Measurements from ENCODE around the gene CC2D1A. TPM values are rescaled to one million over a fixed set of nuclear protein-coding genes. Genes with fewer than 3 reads are reported as not detected.

The CC2D1A gene
- total and polyA plus RNA-seq, 7 donors: 20.1 to 31.7 (median 23.7) TPM

DNA sequence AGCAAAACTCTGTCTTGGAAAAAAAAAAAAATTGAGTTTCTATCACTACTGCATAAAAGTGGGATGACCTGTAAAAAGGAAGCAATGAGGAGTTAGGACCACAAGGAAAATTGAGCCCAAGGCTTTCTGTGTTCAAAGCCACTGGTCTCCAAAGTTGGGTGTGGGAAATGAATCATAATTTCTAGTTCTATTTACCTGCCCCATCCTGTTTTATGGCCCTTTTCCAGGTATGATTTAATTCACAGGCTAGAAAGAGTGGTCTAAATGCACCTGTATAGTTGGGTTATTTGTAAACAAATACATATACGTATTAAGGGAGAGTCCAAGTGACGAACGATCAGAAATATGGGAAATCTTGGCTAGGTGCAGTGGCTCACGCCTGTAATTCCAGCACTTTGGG, 40.4 kb downstream of the CC2D1A start:
- intact Hi-C loops (cut with DNase I): no loop called here
- WGBS, 3 donors: 93 to 96% (median 95%) methylated on average over 4 of the region's 4 CpGs
- H3K27ac ChIP-seq: no peak overlapping the region
- TF ChIP-seq, protein P1, sequence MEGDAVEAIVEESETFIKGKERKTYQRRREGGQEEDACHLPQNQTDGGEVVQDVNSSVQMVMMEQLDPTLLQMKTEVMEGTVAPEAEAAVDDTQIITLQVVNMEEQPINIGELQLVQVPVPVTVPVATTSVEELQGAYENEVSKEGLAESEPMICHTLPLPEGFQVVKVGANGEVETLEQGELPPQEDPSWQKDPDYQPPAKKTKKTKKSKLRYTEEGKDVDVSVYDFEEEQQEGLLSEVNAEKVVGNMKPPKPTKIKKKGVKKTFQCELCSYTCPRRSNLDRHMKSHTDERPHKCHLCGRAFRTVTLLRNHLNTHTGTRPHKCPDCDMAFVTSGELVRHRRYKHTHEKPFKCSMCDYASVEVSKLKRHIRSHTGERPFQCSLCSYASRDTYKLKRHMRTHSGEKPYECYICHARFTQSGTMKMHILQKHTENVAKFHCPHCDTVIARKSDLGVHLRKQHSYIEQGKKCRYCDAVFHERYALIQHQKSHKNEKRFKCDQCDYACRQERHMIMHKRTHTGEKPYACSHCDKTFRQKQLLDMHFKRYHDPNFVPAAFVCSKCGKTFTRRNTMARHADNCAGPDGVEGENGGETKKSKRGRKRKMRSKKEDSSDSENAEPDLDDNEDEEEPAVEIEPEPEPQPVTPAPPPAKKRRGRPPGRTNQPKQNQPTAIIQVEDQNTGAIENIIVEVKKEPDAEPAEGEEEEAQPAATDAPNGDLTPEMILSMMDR (IDR thresholded peaks at IDR 0.05): no peak
- H3K4me1 ChIP-seq: no peaks in the 10 kb centered on the region
- DNase-seq (no peak), ATAC-seq (no peak)
- no peaks in the 10 kb centered on the region for H3K36me3 ChIP-seq (ENCODE audit: insufficient read depth in 1 of 2, low read depth in 1 of 2)
- H3K4me3 ChIP-seq: no peak overlapping the region
- no peaks in the 10 kb centered on the region for H3K27me3 ChIP-seq (ENCODE audit: insufficient read depth in 3 of 3, low read length in 2 of 3)
- H3K9me3 ChIP-seq: no peaks in the 10 kb centered on the region

DNA sequence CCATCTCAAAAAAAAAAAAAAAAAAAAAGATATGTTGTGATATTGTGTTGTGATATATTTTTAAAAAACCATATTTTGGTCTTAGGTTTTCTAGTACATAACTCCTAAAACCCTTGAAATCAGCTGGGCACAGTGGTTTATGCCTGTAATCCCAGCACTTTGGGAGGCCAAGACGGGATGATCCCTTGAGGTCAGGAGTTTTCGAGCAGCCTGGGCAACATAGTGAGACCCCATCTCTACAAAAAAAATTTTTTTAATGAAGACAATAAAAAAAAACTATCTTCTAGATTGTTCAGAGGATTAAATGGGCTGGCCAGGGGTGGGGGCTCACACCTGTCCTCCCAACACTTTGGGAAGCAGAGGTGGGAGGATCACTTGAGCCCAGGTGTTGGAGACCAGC, 45.0 kb downstream of the CC2D1A start:
- intact Hi-C loops (cut with DNase I): loop anchor here (5.0 kb wide), 1 partner anchor 44 kb away; the partner anchor contains the start of genes BRME1 (in 2 of the 2) and CC2D1A (in 2 of the 2)
- Histone ChIP-seq H3K27ac (no peak overlapping the region), H3K27me3 (ENCODE audit: insufficient read depth in 3 of 3, low read length in 2 of 3) (no peaks in the 10 kb centered on the region), H3K4me1 (peaks cover 10% of the 10 kb centered on the region), H3K36me3 (ENCODE audit: insufficient read depth in 1 of 2, low read depth in 1 of 2) (peaks cover 0 to 18% of the 10 kb centered on the region in 2 donors), H3K4me3 (no peak overlapping the region), H3K9me3 (no peaks in the 10 kb centered on the region)
- DNase-seq (no peak), ATAC-seq (no peak)
- 78 to 87% (median 85%) methylated on average over 2 of the region's 2 CpGs for WGBS, 3 donors
- TF ChIP-seq, protein P1 (IDR thresholded peaks at IDR 0.05): no peak

DNA sequence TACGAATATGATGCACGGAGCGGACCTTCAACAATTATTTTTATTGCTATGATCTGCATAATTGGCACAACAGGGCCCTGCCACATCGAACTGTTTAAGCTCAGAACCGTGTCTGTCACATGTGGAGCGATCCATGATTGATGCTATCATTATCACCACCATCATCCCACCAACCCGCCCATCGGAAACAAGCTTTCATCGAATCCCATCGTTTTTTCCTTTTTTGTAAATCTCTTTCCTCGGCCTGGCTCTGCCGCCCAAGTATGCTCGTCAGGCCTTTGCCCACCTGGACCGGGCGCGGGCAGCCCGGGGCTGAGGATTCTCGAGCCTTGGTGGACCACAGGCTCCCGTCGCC, 45.8 kb downstream of the CC2D1A start:
- intact Hi-C loops (cut with DNase I): loop anchor here (5.0 kb wide), 1 partner anchor 44 kb away; the partner anchor contains the start of genes BRME1 (in 2 of the 2) and CC2D1A (in 2 of the 2)
- ATAC-seq (no peak), DNase-seq (no peak)
- Histone ChIP-seq H3K4me3 (peak overlapping the region; percentile 80), H3K27me3 (ENCODE audit: insufficient read depth in 3 of 3, low read length in 2 of 3) (no peaks in the 10 kb centered on the region), H3K4me1 (peaks cover 10% of the 10 kb centered on the region), H3K27ac (no peak overlapping the region), H3K36me3 (ENCODE audit: insufficient read depth in 1 of 2, low read depth in 1 of 2) (peaks cover 0 to 25% of the 10 kb centered on the region in 2 donors), H3K9me3 (no peaks in the 10 kb centered on the region)
- TF ChIP-seq, protein P1 (IDR thresholded peaks at IDR 0.05): no peak
- WGBS, 3 donors: 9 to 11% (median 10%) methylated on average over 20 of the region's 20 CpGs

DNA sequence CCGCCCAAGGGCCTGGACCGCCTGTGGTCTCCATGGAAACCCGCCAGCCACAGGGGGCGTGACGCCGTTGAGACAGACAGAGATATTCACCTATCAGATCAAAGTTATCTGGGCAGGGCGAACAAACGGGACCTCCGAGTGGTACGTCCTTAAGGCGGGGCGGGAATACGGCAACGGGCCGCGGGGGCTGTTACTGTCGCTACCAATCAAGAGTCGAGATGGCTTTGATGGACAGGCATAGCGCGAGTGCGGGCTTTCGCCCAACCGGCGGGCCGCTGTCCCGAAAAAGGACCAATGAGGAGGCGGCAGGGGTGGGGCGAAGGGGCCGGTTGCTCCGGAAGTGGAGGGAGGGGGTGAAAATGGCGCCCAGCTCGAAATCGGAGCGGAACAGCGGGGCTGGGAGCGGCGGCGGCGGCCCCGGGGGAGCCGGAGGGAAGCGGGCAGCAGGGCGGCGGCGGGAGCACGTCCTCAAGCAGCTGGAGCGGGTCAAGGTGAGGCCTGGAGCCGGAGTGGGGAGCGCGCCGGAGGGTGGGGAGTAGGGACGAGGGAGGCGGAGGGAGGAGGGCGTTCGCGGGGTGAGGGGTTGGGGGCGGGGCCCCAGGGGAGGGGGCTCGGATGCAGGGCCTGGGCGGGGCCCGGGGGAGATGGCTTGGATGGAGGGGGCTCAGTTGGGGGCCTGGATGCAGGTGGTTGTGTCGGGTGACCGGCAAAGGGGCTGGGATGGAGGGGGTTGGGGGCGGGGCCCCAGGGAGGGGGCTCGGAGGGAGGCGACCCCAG, 46.3 kb downstream of the CC2D1A start, which contains the start of gene DCAF15:
DCAF15 (plus strand) TSS at position 356 of the 777 bp plus-strand sequence; CDS start at position 360, 4 bp downstream.
- intact Hi-C loops (cut with DNase I): loop anchor here (5.0 kb wide), 1 partner anchor 45 kb away; the partner anchor contains the start of genes BRME1 (in 2 of the 2) and CC2D1A (in 2 of the 2)
- Histone ChIP-seq H3K36me3 (ENCODE audit: insufficient read depth in 1 of 2, low read depth in 1 of 2) (peaks cover 0 to 31% of the 10 kb centered on the region in 2 donors), H3K27ac (peak within 1 kb of the TSS; percentile 85), H3K4me1 (peaks cover 10% of the 10 kb centered on the region), H3K9me3 (no peaks in the 10 kb centered on the region), H3K27me3 (ENCODE audit: insufficient read depth in 3 of 3, low read length in 2 of 3) (no peaks in the 10 kb centered on the region), H3K4me3 (peak within 1 kb of the TSS; percentile 80)
- ATAC-seq (peak; percentile 97 to 100 (median 98)), DNase-seq (peak; percentile 99 to 100)
- TF ChIP-seq, protein P1 (IDR thresholded peaks at IDR 0.05): no peak
- WGBS, 3 donors: 0 to 1% (median 1%) methylated on average over 34 to 64 of the region's 65 CpGs

All from psoas muscle (tissue), 8 donors.